ENCODE results near the gene PPP2R5E. TPM values are rescaled to one million over a fixed set of nuclear protein-coding genes. Genes with fewer than 3 reads are reported as not detected.

The PPP2R5E gene
- total and polyA plus RNA-seq, 9 of the 15 experiments (the other 6 are each of a cell fraction or from before 2014, with no cell fraction given), result 4.2 to 30.3 (median 11.0) TPM

DNA sequence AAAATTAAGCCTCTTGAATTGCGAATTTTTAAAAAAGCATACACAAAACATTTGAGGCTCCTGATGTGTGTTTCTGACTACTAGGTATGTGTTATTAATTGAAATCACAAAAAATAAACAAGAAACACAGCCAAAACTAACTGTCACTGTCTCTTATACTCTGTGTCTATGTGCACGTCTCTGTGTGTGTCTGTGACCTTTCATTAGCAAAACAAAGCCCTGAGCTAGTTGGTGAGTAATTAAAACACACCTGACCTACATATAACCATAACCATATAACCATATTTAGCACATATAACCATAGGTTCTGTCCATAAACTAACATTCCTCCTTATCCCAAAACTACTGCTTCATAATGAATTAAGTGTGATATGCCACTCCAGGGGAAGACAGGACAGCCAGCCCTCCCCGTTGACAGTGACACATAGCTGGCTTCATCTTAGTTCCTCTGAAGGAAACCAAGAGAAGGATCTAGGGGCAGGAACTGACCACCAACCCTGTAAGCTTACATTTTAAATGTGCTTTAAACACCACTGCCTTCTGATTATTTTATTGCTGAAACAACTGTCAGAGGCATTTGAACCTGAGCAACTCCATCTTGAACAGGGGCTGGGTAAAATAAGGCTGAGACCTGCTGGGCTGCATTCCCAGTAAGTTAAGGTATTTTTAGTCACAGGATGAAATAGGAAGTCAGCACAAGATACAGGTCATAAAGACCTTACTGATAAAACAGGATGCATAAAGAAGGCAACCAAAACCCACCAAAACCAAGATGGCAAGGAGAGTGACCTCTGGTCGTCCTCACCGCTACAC lies 106.7 kb downstream of the PPP2R5E start (continued):
- TF ChIP-seq, protein P1, sequence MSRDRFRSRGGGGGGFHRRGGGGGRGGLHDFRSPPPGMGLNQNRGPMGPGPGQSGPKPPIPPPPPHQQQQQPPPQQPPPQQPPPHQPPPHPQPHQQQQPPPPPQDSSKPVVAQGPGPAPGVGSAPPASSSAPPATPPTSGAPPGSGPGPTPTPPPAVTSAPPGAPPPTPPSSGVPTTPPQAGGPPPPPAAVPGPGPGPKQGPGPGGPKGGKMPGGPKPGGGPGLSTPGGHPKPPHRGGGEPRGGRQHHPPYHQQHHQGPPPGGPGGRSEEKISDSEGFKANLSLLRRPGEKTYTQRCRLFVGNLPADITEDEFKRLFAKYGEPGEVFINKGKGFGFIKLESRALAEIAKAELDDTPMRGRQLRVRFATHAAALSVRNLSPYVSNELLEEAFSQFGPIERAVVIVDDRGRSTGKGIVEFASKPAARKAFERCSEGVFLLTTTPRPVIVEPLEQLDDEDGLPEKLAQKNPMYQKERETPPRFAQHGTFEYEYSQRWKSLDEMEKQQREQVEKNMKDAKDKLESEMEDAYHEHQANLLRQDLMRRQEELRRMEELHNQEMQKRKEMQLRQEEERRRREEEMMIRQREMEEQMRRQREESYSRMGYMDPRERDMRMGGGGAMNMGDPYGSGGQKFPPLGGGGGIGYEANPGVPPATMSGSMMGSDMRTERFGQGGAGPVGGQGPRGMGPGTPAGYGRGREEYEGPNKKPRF (IDR thresholded peaks at IDR 0.05; ENCODE audit: low read depth, low read length), result no peak

DNA sequence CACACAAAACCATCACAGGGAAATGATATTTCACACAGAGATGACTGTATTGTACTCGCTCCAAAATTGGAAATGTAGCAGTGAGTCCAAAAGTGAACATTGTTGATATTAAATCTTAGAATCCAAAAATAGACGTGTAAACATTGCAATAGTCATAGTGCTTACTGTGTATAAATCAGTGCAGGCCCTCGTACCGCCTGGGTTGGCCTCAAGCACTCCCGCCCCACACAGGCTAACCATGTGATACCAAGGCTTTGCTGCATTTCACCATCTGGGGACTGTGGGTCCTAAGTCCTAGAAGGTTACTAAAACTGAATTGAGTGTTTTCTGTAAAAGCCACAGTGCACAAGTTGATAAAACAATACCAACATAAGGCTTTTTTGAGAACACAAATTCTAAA lies 107.3 kb downstream of the PPP2R5E start:
- H3K27ac ChIP-seq (ENCODE audit: extremely low read depth, low read depth, low read length), result no peak overlapping the region
- no peak for FAIRE-seq
- peaks cover 44% of the 10 kb centered on the region for H3K79me2 ChIP-seq (ENCODE audit: control insufficient read depth, insufficient read depth, low read length)
- intact Hi-C loops (cut with micrococcal nuclease), result loop anchor here (5.0 kb wide), 1 partner anchor 106 kb away; the partner anchor contains the start of gene PPP2R5E
- H3K27me3 ChIP-seq (ENCODE audit: control insufficient read depth in 2 of 2, insufficient read depth in 2 of 2, low read length in 2 of 2), result no peaks in the 10 kb centered on the region
- H3K4me2 ChIP-seq (ENCODE audit: insufficient read depth, low read length), result no peak overlapping the region
- no peaks in the 10 kb centered on the region for H3K9me3 ChIP-seq (replicated peaks; ENCODE audit: control insufficient read depth, insufficient read depth, low read depth, low read length)
- no peaks in the 10 kb centered on the region for H3K36me3 ChIP-seq (ENCODE audit: control insufficient read depth, insufficient read depth, low read length)
- POLR2A ChIA-PET, result interaction anchor here (1.0 kb wide), 1 partner anchor 10 kb away, joined by 3 read pairs; no protein-coding TSS in a partner anchor
- CTCF ChIA-PET (ENCODE audit: low intra/inter-chr PET ratio), result no interaction called here
- no peak overlapping the region for H3K9ac ChIP-seq (ENCODE audit: insufficient read depth in 1 of 2, low read depth in 2 of 2, low read length in 2 of 2)
- ATAC-seq, result no peak
- H4K20me1 ChIP-seq (replicated peaks; ENCODE audit: control insufficient read depth, insufficient read depth, low read length), result peaks cover 6% of the 10 kb centered on the region
- 61% methylated on average over 5 of the region's 5 CpGs for WGBS (ENCODE audit: insufficient coverage, low coverage, missing lambda C conversion rate)
- in situ Hi-C loops (cut with MboI), result no loop called here
- peaks cover 0 to 12% of the 10 kb centered on the region in 2 experiments; a peak in 4 of 5 replicates for H3K4me1 ChIP-seq (replicated peaks in 1 of 2; ENCODE audit: control insufficient read depth in 2 of 2, insufficient read depth in 2 of 2, low read length in 2 of 2)
- no peaks in the 10 kb centered on the region for H3K9me1 ChIP-seq (ENCODE audit: control insufficient read depth, insufficient read depth, low read length)
- H3K4me3 ChIP-seq, result no peak overlapping the region
- no TSS peak for BruUV-seq (replicated peaks)
- no peak for DNase-seq (ENCODE audit: extremely low read depth in 1 of 4, low spot score in 3 of 4)
- no peak overlapping the region for H2AFZ ChIP-seq (ENCODE audit: low read depth, low read length)
- TF ChIP-seq ZNF347 (CRISPR knock-in tag; IDR thresholded peaks at IDR 0.05; ENCODE audit: low read depth), result no peak
- TF ChIP-seq, protein P2, sequence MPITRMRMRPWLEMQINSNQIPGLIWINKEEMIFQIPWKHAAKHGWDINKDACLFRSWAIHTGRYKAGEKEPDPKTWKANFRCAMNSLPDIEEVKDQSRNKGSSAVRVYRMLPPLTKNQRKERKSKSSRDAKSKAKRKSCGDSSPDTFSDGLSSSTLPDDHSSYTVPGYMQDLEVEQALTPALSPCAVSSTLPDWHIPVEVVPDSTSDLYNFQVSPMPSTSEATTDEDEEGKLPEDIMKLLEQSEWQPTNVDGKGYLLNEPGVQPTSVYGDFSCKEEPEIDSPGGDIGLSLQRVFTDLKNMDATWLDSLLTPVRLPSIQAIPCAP (CRISPR knock-in tag; IDR thresholded peaks at IDR 0.05; ENCODE audit: borderline replicate concordance), result no peak
- TF ChIP-seq HNRNPUL1 (IDR thresholded peaks at IDR 0.05; ENCODE audit: low read length), result no peak
- no peak for TF ChIP-seq RUNX1 (IDR thresholded peaks at IDR 0.05; ENCODE audit: low read depth)
- no peak for TF ChIP-seq FIP1L1 (IDR thresholded peaks at IDR 0.05; ENCODE audit: low read depth, low read length, poor library complexity, severe bottlenecking)
- no peak for TF ChIP-seq SOX6 (IDR thresholded peaks at IDR 0.05)
